DMS79 treated with DMSO at 0.1 percent for 48 hours (cell line): ENCODE measurements around the gene MAPKBP1.

ENCODE experiments used
- DNase-seq: peaks from one replicate; lab custom pipeline; 2025; lab: John Stamatoyannopoulos, UW

Gene MAPKBP1

DNA sequence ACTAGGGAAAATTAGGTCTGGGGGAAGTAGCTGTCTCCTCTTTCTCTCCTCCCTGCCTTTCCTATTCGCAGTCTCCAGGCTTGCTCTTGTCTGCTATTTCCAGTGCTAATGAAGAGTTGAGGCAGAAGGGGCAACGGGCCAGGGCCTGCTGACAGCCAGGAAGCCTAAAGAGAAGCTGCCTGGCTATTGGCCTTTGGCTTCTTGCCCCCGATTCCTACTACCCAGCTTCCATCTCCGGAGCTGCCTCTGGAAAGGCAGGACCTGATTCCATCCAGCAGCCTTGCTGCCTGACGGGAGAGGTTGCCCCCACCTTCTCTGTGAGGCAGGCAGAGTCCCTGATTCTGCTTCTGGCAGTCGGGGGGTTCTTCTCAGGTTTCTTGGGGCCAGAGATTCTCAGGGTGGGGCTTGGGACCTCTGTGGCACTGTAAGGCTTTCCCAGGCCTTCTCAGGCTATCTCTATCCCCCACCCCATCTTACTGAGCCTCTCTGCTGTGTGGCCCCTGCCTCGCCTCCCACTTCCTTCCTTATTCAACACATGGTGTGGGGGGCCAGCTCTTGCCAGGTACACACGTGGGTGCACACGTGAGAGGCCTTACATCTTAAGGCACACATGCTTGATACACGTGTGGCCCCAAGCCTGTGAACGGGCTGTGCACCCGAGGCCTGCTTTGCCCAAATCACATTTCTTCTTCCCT, 35.4 kb downstream of the MAPKBP1 start:
- DNase-seq, result no peak

DNA sequence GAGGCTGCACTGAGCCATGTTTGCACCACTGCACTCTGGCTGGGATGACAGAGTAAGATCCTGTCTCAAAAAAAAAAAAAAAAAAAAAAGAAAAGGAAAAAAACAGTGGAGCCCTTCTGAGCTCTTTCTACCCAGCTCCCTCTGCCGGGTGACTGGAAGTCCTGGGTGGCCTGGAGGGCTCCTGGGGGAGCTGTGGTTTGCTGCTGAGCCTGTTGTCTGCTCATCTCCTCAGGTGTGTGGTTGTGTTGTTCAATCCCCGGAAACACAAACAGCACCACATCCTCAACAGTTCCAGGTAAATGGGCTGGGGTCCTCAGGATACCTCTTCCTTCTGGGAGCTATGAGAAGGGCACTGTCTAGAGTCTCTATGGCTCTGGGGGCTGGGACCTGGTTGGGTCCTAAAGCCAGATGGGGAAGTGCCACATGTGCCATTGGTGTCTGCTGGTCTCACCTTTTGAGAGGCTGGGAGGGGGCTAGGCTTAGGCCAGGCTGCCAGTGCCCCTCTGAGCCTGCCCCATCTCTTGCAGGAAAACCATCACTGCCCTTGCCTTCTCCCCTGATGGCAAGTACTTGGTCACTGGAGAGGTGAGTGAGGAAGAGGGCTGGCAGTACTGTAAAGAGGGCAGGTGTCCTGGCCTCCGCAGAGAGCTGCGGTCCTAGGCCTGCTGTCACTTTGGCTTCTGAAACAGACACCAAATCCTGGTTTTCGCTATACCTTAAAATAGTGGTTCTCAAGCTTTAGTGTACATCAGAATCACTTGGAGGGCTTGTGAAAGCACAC, 36.6 kb downstream of the MAPKBP1 start:
- DNase-seq, result no peak

DNA sequence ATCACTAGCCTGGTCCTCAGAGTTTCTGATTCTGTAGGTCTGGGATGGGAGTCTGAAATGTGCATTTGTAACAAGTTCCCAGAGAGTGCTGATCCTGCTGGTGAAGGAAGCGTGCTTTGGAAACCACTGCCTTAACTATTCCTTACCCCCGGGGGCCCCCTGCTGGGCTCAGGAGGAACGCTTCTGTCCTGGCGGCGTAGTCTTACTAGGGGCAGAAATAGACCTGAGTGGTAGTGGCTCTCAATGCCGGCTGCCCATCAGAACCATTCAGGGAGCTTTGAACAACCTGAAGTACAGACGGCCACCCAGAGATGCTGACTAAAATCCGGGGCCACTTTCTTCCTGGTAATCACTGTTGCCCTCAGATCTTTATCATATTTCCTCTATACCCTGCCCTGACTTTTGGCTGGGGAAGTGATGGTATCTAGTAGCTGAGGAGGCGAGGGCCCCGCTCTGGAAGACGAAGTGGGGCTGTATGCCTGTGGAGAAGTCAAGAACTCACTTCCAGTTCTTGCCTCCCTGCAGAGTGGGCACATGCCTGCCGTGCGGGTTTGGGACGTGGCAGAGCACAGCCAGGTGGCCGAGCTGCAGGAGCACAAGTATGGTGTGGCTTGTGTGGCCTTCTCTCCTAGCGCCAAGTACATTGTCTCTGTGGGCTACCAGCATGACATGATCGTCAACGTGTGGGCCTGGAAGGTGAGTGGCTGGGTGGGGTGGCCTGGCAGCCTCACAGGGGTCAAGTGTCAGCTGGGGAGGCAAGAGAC, 37.3 kb downstream of the MAPKBP1 start:
- peak; percentile 2 for DNase-seq

DNA sequence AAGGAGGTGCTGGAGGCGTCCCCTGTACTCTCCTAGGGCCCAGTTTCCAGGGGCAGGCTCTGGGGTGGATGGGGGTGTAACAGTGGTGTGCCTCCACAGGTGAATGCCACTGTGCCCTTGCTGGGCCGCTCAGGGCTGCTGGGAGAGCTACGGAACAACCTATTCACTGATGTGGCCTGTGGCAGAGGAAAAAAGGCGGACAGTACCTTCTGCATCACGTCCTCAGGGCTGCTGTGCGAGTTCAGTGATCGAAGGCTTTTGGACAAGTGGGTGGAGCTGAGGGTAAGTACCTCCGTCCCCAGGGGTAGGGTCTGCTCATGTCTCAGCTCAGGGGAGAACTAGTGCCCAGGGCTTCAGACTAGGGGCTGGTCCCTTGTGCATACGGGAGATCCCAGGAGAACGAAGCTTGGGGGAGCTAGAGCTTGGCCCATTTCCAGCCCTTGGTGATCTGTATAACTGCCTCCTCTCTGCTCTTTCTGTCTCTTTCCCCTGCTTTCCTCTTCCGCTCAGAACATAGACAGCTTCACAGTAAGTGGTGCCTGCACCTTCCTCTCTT, 38.6 kb downstream of the MAPKBP1 start:
- DNase-seq, result no peak

DNA sequence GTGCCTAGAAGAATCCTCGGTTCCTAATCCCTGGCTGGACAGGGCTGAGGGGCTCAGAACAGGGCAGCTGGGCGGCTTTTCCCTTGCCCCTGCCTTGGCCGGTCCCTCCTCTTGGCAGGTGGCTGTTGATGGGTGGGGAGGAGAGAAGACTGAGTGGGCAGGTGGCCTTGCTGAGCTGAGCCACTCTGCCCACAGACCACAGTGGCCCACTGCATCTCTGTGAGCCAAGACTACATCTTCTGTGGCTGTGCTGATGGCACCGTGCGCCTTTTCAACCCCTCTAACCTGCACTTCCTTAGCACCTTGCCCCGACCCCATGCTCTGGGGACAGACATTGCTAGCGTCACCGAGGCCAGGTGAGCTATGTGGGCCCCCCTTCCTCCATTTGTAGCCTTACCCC, 39.1 kb downstream of the MAPKBP1 start:
- no peak for DNase-seq

DNA sequence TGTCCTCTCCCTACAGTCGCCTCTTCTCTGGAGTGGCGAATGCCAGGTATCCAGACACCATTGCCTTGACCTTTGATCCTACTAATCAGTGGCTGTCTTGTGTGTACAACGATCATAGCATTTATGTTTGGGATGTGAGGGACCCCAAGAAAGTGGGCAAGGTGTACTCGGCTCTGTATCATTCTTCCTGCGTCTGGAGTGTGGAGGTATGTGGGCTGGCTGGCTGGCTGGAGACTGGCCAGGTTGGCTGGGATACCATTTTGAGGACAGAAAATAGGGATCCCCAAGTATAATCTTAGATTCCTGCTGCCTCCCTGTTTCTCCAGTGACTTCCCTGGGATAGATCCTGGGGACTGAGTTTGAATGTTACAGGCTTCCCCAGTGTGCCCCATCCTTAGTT, 40.2 kb downstream of the MAPKBP1 start:
- DNase-seq, result no peak

DNA sequence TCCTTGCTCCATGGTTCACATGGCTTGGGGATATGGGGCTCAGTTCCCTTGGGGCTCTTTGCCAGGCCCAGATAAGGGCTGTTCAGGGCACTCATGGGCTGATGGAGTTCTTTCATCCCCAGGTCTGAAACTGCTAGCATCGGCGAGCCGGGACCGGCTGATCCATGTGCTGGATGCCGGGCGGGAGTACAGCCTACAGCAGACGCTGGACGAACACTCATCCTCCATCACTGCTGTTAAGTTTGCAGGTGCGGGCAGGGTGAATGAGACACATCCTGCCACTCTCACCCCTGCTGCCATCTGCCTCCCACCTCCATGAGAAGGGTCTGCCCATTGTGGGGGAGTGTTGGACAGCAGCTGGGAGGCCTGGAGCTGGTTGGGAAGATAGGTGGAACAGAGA, 42.5 kb downstream of the MAPKBP1 start:
- DNase-seq, result no peak

DNA sequence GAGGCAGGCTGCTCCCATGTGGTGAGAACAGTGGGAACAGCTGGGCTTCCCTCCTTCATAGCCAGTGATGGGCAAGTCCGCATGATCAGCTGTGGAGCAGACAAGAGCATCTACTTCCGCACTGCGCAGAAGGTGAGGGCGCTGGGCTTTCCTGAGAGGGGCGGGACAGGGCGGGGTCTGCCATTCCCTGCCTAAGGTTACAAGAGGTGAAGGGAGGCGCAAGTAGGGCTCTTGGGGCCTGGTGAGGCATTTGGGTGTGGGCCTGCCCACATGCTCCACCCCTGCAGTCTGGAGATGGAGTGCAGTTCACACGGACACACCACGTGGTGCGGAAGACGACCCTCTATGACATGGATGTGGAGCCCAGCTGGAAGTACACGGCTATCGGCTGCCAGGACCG, 43.0 kb downstream of the MAPKBP1 start:
- DNase-seq, result no peak

DNA sequence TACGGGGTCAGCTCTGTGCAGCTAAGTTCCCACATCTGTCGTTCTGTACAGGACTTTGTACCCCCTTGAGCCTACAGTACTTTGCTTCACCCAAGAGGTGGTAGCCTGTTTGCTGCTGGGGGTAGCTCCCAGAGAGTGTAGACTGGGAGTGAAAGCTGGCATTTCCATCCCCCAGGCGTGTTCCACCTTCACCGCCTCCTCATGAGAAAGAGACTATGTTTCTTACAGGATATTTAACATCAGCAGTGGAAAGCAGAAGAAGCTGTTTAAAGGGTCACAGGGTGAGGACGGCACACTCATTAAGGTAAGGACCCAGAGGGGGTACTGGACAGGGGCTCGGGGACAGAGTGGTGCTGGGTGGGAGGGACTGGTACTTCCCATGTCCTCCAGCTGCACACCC, 43.5 kb downstream of the MAPKBP1 start:
- DNase-seq, result no peak

DNA sequence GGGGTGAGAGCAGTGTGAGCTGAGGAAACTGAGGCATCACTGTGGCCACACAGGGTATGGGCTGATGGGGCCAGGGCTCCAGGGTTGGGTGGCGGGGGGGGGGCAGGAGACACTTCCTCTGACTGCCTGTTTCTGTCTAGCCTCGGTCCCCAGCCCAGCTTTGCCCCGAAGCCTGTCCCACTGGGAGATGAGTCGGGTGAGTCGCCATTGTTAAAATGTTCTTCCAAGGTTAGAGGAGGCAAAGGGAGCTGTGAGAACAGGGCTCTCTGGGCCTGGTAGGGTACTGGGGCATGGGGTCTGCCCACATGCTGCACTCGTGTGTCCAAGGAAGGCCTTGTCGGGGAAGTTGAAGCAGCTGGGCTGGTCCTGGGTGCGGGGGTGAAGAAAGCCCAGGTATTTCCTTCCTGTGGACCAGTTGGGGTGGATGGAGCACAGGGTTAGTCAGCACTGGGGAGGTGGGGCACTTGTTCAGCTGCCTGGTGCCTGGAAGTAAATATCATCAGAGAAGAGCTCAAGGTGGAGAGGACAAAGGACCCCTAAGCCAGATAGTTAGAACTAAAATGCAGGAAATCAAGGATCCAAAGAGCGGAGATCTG, 45.3 kb downstream of the MAPKBP1 start:
- DNase-seq, result no peak

DNA sequence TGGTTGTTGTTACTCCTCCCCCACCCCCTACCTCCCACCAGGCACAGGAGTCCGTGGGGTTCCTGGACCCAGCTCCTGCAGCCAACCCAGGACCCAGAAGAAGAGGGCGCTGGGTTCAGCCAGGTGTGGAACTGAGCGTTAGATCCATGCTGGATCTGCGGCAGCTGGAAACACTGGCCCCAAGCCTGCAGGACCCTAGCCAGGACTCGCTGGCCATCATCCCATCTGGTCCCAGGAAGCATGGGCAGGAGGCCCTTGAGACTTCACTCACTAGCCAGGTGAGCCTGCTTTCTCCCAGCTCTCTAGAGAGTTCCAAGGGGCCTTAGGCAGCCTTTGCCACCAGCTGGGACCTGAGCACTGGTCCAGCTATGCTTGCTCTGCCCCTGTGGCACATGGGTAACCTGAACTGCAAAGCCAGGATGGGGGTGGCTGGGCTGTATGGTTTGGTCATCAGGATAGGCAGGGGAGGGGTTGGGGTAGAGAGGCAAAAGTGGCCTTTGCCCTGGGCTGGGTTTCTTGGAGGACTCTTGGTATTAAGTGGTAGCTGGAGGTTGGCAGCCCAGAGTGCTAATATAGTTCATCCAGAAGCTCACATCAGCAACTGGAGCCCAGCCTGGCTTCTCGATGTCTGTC, 46.6 kb downstream of the MAPKBP1 start:
- DNase-seq, result no peak

DNA sequence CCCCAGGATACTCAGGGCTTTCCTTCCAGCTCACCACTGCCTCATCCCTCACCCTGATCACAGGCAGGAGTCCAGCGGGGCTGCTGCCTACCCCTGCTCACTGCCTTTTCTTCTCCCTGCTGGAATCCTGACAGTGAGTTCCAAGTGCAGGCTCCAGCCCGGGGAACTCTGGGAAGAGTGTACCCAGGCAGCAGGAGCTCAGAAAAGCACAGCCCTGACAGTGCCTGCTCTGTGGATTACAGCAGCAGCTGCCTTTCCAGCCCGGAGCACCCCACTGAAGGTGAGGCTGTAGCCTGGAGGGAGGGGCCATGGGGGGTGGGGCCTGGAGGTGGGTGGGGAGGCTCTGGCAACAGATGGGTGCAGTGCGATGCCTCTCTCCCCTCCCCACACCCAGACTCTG, 47.5 kb downstream of the MAPKBP1 start:
- DNase-seq, result no peak

DNA sequence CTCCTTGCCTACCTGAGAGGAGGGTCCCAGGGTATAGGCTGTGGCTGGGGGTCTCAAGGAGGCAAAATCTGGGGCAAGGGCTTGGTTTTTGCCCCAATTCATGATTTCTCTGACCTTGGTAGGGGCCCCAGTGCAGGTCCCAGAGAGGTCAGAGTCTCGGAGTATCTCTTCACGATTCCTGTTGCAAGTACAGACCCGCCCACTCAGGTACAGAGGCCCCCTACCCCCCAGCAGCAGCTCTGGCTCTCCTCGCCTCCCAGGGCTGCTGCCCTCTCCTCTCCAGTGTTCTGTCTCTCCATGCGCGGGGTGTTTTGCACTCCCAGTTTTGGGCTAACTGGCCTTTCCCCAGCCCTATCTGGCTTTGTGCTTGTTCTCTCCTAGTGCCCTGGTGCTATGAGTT, 48.2 kb downstream of the MAPKBP1 start:
- DNase-seq, result no peak

DNA sequence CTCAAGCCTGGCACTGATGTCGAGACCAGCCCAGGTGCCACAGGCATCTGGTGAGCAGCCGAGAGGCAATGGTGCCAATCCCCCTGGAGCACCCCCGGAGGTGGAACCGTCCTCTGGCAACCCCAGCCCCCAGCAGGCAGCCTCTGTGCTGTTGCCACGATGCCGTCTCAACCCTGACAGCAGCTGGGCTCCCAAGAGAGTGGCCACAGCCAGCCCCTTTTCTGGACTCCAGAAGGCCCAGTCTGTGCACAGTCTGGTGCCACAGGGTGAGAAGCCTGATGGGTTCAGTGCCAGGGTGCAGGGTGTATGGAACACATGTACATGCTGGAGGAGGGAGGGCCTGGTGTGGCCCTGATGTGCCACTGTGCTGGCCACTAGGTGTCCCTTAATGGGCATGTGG, 48.7 kb downstream of the MAPKBP1 start:
- no peak for DNase-seq

DNA sequence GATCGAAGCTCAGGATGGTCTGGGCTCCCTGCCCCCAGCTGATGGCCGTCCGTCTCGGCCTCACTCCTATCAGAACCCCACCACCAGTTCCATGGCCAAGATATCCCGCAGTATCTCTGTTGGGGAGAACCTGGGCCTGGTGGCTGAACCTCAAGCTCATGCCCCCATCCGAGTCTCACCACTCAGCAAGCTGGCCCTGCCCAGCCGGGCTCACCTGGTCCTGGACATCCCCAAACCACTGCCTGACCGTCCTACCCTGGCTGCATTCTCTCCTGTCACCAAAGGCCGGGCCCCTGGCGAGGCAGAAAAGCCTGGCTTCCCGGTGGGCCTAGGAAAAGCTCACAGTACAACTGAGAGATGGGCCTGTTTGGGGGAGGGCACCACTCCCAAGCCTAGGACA, 49.2 kb downstream of the MAPKBP1 start:
- no peak for DNase-seq

DNA sequence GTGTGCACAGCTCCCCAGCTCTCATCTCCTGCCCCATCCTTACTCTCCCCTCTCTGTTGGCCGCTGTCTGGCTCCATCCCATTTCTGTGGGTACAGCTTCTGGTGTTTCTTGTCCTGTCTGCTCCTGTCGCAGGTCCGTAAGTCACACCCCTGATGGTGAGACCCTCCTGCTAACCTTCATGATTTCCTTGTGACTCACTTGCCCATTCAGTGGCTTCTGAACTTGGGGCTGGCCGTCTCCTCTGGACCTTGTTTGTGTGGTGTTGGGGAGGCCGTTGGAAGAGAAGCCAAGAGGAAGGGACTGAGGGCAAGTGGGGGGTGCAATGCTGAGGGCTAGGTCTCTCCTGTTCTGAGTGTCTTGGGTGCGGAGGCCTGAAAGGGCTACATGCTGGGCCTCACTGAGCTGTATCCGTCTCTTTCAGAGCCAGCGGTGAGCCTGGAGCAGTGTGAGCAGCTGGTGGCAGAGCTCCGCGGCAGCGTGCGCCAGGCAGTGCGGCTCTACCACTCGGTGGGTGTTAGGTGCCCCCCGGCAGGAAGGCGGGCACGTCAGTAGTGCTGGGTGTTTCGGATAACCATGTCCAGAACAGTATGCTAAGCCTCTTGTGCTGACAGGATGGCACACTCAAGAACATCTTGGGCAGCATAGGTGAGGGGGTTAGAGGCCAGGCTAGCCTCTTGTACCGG, 49.9 kb downstream of the MAPKBP1 start:
- no peak for DNase-seq

DNA sequence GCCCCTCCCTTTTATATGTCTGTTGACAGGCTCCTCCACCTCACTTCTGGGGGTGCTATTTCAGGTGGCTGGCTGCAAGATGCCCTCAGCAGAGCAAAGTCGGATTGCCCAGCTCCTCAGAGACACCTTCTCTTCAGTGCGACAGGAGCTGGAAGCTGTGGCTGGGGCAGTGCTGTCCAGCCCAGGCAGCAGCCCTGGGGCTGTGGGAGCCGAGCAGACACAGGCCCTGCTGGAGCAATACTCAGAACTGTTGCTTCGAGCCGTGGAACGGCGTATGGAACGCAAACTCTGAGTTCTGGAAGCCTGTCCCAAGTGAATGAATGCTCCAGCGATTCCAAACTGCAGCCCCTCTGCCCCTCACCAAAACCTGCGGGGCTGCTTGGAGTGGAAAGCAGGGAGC, 50.9 kb downstream of the MAPKBP1 start:
- DNase-seq, result no peak

DNA sequence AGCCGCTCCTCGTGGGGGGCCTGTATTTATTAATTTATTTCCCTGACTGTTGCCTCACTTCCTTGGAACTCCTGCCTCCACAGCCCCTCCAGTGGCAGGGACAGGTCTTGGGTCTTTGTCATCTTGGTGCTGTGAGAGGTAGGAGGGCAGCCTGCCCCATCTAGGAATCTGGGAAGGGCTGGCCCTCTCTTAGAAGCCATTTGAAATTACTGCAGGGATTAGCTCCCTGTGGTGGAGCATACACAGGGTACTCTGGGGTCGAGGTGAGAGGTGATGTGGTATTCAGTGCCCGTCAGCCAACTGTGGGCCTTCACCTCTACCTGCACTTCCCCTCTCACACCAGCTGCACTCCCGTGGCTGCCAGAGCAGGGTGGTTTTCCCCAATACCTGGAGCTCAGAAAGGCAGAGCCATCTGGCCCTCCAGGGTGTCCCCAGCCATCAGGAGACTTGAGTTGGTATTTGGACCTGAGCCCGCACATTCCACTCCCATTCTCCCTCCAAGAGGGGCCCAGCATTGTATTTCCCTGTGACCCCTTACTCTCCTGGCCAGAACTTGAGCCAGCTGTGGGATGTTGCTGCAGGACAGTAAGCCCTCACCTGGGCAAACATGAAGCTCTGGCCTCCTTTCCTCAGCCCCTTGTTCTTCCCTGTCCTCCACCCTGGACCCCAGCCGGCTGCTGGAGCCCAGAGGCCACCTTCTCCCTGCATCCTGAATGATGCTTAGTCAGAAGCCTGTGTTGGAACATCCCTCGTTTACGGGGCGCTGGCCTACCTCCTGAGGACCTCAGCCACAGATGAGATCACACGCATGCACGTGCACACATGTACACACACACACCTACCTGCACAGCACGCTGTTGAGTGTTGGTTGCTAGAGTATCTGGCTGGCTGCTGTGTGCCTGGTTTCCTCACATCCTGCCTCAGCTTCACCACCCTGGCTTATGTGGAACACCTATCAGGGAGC, 51.6 kb downstream of the MAPKBP1 start:
- no peak for DNase-seq

DNA sequence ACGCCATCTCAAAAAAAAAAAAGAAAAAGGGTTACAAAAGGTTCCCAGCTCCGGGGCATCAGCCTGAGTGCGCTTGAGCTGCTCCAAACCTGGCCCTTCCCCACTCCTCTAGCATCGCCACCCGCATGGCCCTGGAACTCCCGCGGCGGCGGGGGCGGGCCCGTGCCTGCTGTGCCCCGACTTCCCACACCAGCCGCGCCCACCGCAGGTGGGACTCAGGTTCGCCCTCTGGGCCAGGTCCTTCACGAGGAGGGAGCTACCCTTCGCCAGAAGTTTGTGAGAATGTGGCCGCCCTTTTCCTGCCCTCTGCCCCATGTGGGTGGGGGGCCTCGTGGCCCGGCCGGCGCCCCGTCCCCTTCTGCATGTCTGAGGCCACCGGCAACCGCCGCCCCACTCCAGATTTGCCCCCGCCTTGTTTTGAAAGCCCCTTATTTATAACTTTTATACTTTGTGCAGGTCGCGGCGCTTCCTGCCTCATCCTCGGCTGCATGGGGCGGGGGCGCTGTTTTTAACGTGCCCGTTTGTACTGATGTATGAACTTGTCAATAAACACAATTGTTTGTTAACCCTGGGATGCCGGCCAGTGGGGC, 53.1 kb downstream of the MAPKBP1 start:
- no peak for DNase-seq
